Stimulated activated CD4-positive, alpha-beta T cell treated with anti-CD3 and anti-CD28 coated beads, Interleukin-2, amount 100 ng/mL, for 24 hours (primary cell): ENCODE results near the gene CLOCK.

ENCODE experiments used
- DNase-seq, 2 donors: peaks; one replicate each; pipeline ENCODE4 v3.0.0-alpha.2; 2020

Gene CLOCK

DNA sequence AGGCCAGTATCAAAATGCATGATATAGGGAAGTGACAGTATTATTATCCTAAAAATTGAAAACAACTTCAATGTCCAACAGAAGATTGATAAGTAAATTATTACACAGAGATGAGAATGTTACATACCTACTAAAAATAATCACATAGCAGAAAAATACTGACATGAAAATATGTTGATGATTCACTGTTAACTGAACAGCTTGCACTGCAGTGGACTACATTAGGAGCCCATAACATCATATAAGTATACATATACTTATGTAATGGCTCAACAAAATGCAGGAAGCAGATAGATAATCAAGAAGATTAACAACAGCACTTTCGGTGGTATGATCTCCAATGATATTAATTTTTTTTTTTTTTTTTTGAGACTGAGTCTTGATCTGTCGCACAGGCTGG is 7.1 kb downstream of the CLOCK start:
- DNase-seq: no peak

DNA sequence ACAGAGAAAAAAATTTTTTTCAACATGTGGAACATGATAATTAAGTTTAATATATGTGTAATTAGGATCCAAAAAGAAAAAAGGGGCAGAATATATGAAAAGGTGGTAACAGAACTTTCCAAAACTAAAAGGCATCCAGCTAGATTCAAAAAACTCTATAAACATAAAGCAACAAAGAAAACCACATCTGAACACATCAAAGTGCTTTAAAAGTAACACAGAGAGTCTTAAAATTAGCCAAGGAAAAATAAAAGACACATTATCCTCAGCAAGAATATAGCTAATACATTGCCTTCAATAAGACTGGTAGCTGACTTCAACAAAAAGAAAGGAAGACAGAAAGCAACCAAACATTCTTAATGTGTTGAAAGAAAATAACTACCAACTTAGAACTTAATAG is 8.2 kb downstream of the CLOCK start:
- no peak for DNase-seq

DNA sequence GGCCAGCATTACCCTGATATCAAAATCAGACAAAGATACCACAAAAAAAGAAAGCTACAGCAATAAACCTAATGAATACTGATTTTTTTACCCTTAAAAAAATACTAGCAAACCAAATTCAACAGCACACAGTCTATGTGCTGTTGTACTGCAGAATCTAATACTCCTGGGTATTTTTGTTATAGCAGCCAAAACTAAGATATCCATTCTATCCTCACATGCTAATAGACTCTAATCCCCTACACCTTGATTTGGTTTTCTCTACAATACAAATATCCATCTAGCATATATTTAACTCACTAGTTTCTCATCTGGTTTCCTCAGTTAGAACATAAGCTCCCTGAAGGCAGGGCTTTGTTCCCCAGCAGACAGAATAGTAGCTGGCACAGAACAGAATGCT is 12.4 kb downstream of the CLOCK start:
- no peak for DNase-seq

DNA sequence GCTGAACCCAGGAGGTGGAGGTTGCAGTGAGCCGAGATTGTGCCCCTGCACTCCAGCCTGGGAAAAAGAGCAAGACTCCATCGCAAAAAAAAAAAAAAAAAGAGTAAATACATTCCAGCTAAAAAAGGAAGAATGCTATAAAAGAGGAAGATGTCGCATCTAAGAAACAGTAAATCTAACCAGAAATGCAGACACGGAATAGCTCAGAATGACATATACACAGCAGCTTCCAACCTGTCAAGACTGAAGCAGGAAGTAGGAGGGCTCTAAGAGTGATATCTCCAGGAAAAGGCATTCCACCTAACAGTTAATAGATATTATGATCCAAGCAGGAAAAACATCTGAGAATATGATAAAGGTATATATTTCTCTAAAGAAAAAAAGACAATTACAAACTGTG is 16.0 kb downstream of the CLOCK start:
- no peak for DNase-seq

DNA sequence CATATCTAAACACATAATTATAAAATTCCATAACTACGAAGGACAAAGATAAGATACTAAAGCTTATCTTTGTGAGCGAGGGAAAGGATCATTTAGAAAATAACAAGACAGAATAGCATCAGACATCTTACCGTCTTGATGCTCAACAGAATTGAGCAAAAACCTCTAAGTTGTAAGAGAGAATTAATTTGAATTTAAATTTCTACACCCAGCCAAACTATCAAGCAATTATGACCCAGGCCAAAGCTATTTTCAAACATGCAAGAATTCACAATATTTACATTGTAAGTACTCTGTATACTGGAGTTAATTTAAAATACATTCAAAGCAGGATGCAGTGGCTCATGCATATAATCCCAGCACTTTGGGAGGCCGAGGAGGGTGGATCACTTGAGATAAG is 16.5 kb downstream of the CLOCK start:
- no peak for DNase-seq

DNA sequence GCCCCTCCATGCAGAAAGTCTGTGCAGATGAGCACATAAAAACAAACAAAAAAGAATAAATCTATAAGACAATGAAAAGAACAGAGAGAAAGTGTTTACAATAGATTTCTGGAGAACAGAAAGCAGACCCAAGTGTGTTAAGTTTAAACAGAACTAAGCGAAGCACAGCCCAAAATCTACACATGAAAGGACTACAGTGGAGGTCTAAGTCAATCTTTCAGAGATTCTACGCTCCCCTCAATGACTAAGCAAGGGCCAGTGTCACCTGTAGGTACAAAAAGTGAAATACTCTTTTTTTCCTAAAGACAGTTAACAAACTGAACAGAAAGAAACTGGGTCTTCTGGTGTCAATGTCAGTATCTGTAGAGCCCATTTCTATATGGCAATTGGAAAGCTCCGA is 18.2 kb downstream of the CLOCK start:
- no peak for DNase-seq

DNA sequence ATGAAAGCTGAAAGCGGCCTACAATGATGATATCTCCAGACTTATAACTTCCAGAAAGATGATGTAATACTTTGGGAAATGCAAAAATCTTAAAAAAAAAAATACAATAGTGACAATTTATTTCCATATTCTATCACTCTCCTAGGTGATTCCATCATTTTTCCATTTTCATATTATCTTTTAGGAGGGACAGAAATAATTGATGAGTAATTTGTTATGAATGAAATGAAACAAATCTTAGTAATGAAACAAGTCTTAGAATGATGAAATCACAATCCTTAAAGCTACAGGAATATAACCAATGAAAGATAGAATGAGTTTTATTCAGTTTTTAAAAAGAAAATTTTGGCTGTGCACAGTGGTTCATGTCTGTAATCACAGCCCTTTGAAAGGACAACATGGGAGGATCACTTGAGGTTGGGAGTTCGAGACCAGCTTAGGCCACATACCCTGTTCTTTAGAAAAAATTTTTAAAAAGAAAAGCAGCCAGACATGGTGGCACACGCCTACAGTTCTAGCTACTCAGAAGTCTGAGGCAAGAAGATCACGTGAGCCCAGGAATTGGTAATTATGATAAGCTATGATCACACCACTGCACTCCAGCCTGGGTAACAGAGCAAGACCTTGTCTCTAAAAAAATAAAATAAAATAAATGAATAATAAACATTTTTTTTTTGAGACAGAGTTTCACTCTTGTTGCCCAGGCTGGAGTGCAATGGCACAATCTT is 21.7 kb downstream of the CLOCK start:
- no peak for DNase-seq

DNA sequence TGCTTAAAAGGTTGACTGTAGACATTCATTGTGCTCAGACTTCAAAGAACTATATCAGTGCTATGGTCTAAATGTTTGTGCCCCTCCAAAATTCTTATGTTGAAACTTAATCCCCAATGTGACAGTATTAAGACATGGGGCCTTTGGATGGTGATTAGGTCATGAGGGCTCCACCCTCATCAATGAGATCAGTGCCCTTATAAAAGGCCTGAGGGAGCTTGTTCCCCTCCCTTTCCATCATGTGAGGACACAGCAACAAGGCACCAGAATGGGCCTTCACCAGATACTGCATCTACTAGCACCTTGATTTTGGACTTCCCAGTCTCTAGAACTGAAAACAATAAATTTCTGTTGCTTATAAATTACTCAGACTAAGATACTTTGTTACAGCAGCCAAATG is 28.3 kb downstream of the CLOCK start:
- DNase-seq: no peak

DNA sequence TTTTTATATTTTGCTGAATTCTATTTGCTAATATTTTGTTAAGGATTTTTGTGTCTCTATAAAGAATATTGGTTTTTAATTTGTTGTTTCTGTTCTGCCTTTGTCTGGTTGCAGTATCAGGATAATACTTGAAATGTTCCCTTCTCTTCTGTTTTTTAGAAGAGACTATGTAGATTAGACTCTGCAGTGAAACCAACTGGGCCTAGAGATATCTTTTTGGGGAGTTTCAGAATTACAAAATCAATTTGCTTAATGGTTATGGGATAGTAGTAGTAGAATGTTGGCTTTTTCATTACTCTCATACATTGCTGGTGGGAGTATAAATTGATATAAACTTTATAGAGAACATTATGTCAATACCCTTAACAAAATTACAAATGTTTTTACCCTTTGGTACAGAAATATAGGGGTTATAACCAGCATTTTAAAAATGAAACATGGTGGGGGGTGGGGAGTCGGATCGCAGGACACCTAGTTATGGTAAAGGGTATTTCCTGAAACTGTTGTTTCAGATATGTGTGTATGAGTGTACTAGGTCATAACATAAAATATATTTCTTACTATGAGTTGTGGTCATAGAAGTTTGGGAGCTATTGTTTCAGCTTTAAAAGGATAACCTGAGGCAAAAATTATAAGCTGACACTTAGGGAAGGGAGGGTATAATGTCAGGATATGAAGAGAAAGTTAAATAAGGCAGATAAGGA is 29.0 kb downstream of the CLOCK start:
- no peak for DNase-seq

DNA sequence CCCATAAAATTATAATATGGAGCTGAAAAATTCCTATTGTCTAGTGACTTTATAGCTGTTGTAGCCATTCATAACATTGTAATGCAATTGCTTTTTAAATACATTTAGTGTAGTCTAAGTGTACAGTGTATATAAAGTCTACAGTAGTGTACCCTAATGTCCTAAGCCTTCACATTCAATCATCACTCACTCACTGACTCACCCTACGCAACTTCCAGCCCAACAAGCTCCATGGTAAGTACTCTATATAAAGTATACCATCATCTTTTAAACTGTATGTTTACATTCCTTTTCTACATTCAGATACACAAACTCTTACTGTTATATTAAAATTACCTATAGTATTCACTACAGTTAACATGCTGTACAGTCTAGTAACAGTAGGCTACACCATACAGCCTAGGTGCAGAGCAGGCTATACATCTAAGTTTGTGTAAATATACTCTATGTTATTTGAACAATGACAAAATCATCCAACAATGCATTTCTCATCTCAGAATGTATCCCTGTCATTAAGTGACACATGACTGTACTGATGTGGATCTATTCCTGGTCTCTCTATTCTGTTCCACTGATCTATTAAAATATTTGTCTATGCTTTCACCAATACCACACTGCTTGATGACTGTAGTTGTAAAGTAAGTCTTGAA is 33.7 kb downstream of the CLOCK start:
- no peak for DNase-seq

DNA sequence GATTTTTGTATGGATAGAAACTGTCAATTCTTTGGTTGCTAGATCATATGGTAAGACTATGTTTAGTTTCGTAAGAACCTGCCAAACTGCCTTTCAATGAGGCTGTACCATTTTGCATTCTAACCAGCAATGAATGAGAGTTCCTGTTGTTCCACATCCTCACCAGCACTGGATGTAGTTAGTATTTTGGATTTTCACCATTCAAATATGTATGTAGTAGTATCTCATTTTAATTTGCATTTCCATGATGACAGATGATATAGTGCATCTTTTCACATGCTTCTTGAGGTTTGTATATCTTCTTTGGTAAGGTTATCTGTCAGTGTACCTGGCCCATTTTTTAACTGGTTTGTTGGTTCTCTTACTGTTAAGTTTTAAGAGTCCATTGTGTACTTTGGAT is 34.6 kb downstream of the CLOCK start:
- DNase-seq: no peak

DNA sequence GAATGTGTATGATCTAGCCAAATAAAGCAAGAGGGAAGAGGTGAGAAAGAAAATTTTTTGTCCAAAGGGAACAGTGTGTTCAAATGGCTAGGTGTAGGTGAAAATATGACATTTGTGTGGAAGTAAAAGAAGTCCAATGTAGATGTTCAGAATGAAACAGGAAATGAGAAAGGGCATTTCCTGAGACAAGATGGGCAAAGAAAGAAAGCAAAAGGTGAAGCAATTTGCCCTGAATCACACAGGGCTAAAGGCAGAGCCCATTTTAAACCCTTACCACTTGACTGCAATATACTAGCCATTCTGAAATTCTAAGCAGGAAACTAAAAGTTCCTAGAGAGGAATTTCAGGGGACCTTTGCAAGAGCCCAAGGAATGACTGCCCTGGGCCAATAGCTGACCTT is 36.0 kb downstream of the CLOCK start:
- no peak for DNase-seq

DNA sequence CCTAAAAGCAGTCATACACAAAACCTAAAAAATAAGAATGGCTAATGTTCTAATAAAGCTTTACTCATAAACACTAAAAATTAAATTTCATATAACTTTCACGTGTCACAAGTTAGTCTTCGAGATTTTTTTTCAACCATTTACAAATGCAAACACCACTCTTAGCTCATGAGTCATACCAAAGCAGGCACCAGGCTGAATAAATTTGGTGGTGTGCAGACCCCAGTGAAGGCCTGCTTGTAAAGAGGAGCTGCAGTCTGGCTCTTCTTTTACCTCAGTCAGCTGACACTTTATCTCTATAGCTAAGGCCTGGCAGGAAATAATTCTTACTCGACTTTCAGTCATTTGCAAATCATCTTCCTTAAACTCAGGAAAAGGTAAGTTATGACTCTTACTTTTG is 37.4 kb downstream of the CLOCK start:
- no peak for DNase-seq

DNA sequence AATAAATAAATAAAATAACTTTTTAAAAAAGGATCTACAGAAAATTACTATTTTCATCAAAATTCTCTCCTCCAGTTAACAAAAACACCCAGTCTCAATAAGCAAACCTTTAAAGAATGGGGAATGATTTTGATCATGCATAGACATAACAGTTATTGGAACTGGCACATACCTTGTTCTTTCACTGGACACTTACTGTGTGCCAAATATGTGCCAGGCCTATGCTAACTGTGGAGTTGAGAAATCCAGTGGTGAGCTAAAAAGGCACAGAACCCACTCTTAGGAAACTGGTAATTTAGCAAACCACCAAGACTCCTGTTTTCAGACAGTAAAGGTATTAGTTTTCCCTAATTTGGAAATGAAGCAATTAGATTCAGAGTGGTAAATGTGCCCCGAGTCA is 39.1 kb downstream of the CLOCK start:
- no peak for DNase-seq

DNA sequence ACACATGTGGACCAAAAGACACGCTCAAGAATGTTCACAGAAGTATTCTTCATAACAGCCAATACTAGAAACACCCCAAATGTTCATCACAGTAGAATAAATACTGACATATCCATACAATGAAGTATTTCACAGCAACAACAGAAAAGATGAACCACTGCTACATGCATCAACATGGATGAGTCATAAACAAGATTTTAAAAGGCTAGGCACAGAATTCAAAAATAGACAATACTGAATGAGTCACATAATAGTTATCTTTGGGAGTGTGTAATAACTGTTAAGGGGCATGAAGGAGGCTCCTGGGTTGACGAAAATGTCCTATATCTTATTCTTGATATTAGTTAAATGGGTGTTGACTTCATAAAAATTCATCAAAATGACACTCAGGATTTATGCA is 43.5 kb downstream of the CLOCK start:
- no peak for DNase-seq

DNA sequence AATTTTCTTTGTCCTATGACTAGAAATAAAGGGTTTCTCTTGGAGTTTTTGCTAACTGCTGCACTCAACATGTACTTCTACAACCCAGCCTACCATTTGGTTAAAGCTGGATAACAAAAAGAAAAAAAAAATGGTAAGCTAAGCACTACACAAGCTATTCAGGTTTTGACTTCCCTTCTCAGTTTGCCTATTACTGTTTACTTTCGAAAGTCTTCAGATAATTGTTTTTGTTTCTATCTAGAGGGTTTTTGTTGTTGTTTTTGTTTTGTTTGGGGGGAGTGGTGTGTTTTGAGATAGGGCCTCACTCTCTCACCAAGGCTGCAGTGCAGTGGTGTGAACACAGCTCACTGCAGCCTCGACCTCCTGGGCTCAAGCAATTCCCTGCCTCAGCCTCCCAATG is 46.6 kb downstream of the CLOCK start:
- DNase-seq: no peak

DNA sequence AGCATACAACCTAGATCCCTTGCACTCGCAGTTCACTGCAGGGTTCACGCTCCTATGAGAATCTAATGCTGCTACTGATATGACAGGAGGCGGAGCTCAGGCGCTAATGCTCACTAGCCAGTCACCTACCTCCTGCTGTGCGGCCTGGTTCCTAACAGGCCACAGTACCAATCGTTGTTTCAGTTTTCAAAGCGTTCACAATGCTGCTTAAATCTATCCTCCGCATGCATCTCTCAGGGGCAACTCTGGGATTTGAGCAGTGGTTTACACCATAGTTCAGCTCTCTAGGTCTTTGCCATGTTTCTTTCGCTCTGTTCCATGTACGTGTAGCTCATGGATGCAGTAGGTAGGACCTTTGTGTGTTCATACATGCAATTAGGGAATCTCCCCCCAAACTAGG is 47.2 kb downstream of the CLOCK start:
- no peak for DNase-seq

DNA sequence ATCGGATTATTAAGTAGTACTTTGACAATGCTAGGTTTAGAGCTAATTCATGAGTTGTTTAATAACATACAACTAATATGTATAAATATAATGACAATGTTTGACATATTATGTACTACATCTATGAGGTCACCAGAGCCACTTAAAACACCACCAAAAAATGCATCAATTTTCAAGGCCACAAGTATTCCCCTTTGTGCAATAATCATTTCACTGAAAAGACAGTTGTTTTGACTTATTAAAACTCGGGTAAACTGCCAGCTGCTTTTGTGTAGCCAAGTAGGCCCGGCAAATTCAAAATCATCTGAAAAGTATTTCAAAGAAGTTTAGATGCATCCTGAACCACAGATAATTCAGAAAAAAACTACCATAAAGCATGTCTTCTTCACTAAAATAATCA is 48.7 kb downstream of the CLOCK start:
- no peak for DNase-seq

DNA sequence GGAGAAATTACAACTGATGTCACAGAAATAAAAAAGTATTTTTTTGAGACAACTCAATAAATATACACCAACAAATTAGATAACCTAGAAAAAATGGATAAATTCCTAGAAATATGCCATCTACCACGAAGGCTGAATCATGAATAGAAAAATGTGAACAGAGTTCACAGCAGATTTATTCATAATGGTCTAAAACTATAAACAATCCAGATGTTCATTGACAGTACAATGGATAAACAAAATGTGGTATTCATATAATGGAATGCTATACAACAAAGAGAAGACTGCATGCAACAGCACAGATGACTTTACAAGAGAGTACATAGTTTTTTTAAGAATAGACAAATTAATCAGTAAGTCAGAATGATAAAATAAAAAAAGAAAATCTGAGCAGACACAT is 55.2 kb downstream of the CLOCK start:
- DNase-seq: no peak

DNA sequence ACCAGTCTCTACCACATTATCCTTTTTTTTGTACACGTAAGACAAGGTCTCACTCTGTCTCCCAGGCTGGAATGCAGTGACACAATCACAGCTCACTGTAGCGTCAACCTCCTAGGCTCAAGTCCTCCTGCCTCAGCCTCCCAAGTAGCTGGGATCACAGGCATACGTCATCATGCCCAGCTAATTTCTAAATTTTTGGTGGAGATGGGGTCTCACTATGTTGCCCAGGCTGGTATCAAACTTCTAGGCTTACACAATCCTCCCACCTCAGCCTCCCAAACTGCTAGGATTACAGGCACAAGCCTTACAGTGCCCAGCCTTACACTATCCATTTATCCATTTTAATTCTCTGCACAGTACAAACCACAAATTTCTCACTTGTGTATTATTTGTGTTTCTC is 58.0 kb downstream of the CLOCK start:
- no peak for DNase-seq

DNA sequence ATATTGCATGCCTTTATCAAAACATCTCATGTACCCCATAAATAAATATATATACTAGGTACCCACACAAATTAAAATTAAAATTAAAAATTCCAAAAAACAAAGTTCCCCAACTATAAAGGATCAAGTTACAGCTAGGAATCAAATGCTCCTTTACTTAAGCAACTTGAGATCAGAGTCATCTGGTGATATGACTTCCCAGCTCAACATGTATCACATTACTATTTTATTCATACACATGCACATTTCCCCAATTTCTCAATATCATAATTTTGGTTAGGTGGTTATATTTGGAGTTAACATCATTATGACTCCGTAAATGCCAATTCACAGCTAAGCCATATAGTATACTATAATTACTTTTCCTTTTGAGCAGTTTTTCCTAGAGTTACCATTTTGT is 60.9 kb downstream of the CLOCK start:
- no peak for DNase-seq

DNA sequence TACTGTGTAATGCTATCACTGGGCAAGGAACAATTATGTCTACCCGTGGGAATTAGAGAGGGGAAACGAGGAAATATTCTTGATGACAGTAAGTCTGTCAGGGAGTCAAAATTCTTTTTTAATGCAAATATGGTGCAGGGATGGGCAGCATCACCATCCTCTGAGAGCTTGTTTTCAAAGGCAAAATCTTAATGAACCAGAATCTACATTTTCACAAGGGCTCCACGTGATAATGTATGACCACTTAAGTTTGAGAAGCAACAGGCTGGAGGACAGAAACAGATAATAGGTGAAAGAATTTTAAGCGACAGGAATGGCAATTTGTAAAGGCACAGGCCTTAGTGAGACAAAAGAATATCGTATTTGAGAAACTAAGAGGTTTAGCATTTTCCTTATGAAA is 63.4 kb downstream of the CLOCK start:
- no peak for DNase-seq

DNA sequence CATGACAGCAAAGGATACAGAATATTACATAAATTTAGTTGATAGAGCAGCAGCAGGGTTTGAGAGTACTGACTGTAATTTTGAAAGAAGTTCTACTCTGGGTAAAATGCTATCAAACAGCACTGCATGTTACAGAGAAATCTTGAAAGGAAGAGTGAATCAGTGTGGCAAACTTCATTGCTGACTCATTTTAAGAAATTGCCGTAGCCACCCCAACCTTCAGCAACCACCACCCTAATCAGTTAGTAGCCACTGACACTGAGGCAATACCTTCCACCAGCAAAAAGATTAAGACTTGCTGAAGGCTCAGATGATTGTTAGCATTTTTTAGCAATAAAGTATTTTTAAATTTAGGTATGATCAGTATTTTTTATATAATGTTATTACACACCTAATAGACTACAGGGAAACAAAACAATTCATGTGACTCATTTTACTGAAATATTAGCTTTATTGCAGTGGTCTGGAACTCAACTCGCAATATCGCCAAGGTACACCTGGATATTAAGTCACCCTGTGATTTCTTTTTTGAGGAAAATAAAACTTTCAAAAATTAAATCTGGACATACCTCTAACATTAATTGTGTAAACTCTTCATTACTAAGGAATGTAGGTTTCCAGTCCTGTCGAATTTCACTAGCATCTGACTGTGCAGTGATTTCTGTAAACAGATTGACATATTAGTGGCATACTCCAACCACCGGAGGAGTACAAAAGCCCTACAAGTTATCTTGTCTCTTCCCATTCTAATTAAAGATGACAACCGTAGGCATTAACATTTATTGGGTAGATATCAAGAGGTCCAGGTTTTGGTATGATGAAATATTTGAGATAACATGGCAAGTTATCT is 71.1 kb downstream of the CLOCK start:
- DNase-seq: no peak

DNA sequence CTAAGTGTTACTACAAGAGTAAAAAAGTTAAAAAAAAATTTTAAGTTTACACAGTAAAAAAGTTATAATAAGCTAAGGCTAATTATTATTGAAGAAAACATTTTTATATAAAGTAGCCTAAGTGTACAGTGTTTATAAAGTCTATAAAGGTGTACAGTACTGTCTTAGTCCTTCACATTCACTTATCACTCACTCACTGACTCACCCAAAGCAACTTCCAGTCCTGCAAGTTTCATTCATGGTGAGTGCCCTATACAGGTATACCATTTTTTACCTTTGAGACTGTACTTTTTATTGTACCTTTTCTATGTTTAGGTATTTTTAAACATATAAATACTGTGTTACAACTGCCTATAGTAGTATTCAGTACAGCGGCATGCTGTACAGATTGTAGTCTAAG is 76.7 kb downstream of the CLOCK start:
- DNase-seq: no peak
